ENCODE measurements around the gene LONRF3.

The LONRF3 gene

GRCh38 chrX:118963159-118963558 is 11.3 kb upstream of the LONRF3 start:
- Histone ChIP-seq H3K27me3 (ENCODE audit: insufficient read depth, low read depth) (no peaks in the 10 kb centered on the region), H3K79me2 (ENCODE audit: insufficient read depth, low read depth) (no peaks in the 10 kb centered on the region), H3K4me2 (no peak overlapping the region), H3K4me1 (ENCODE audit: low read depth, poor library complexity, severe bottlenecking) (no peaks in the 10 kb centered on the region), H3K36me3 (ENCODE audit: insufficient read depth) (no peaks in the 10 kb centered on the region), H2AFZ (ENCODE audit: low read depth) (no peak overlapping the region), H3K4me3 (IDR thresholded peaks at IDR 0.05; ENCODE audit: insufficient read depth, low read depth, low read length) (no peak overlapping the region), H3K9ac (no peak overlapping the region), H4K20me1 (ENCODE audit: insufficient read depth) (no peaks in the 10 kb centered on the region), H3K27ac (no peak overlapping the region)
- TF ChIP-seq CTCF (conservative IDR thresholded peaks at IDR 0.05; ENCODE audit: low read depth, low read length), result no peak

GRCh38 chrX:118964252-118964651 is 10.2 kb upstream of the LONRF3 start:
- Histone ChIP-seq H3K4me2 (no peak overlapping the region), H4K20me1 (ENCODE audit: insufficient read depth) (no peaks in the 10 kb centered on the region), H3K79me2 (ENCODE audit: insufficient read depth, low read depth) (no peaks in the 10 kb centered on the region), H3K4me3 (IDR thresholded peaks at IDR 0.05; ENCODE audit: insufficient read depth, low read depth, low read length) (no peak overlapping the region), H3K27ac (no peak overlapping the region), H2AFZ (ENCODE audit: low read depth) (no peak overlapping the region), H3K27me3 (ENCODE audit: insufficient read depth, low read depth) (no peaks in the 10 kb centered on the region), H3K36me3 (ENCODE audit: insufficient read depth) (no peaks in the 10 kb centered on the region), H3K4me1 (ENCODE audit: low read depth, poor library complexity, severe bottlenecking) (no peaks in the 10 kb centered on the region), H3K9ac (no peak overlapping the region)
- no peak for TF ChIP-seq CTCF (conservative IDR thresholded peaks at IDR 0.05; ENCODE audit: low read depth, low read length)

- H3K4me2 ChIP-seq, result no peak overlapping the region
- H2AFZ ChIP-seq (ENCODE audit: low read depth), result no peak overlapping the region
- no peaks in the 10 kb centered on the region for H4K20me1 ChIP-seq (ENCODE audit: insufficient read depth)
- no peak overlapping the region for H3K9ac ChIP-seq
- H3K27me3 ChIP-seq (ENCODE audit: insufficient read depth, low read depth), result no peaks in the 10 kb centered on the region
- no peaks in the 10 kb centered on the region for H3K4me1 ChIP-seq (ENCODE audit: low read depth, poor library complexity, severe bottlenecking)
- no peaks in the 10 kb centered on the region for H3K79me2 ChIP-seq (ENCODE audit: insufficient read depth, low read depth)
- no peak overlapping the region for H3K27ac ChIP-seq
- H3K36me3 ChIP-seq (ENCODE audit: insufficient read depth), result no peaks in the 10 kb centered on the region
- TF ChIP-seq CTCF (conservative IDR thresholded peaks at IDR 0.05; ENCODE audit: low read depth, low read length), result no peak
- H3K4me3 ChIP-seq (IDR thresholded peaks at IDR 0.05; ENCODE audit: insufficient read depth, low read depth, low read length), result no peak overlapping the region
Measured at GRCh38 chrX:118965395-118965794, 9.0 kb upstream of the LONRF3 start.

GRCh38 chrX:118968031-118968430 is 6.4 kb upstream of the LONRF3 start:
- Histone ChIP-seq H3K36me3 (ENCODE audit: insufficient read depth) (no peaks in the 10 kb centered on the region), H3K27me3 (ENCODE audit: insufficient read depth, low read depth) (no peaks in the 10 kb centered on the region), H3K27ac (no peak overlapping the region), H3K4me2 (no peak overlapping the region), H3K9ac (no peak overlapping the region), H2AFZ (ENCODE audit: low read depth) (no peak overlapping the region), H3K79me2 (ENCODE audit: insufficient read depth, low read depth) (no peaks in the 10 kb centered on the region), H3K4me3 (IDR thresholded peaks at IDR 0.05; ENCODE audit: insufficient read depth, low read depth, low read length) (no peak overlapping the region), H3K4me1 (ENCODE audit: low read depth, poor library complexity, severe bottlenecking) (no peaks in the 10 kb centered on the region), H4K20me1 (ENCODE audit: insufficient read depth) (no peaks in the 10 kb centered on the region)
- no peak for TF ChIP-seq CTCF (conservative IDR thresholded peaks at IDR 0.05; ENCODE audit: low read depth, low read length)
